GM18867 (cell line): ENCODE data around the gene ERGIC2.
A peak's percentile ranks its signal among the peaks of the same experiment; 100 is the strongest.
"Not testable (repeated sequence)": the region's sequence is repeated elsewhere in the genome, so short reads cannot be mapped to it uniquely, and the experiment has no call there.

Experiments
- ATAC-seq: cut with Tn5 transposase; IDR thresholded peaks from one replicate; pipeline ENCODE4 v1.9.1; 2021; ENCODE audit warnings: mild to moderate bottlenecking, moderate library complexity; ENCODE audit not compliant: unreplicated experiment

Gene ERGIC2

GRCh38 chr12:29380536-29381523 lies at the start of gene ERGIC2:
TSS of gene ERGIC2 (minus strand) at chr12:29381172. CDS start at chr12:29371633, 9,539 bp downstream.
- peak; percentile 96 for ATAC-seq

- ATAC-seq: no peak
Measured at GRCh38 chr12:29430716-29431044, 49.7 kb upstream of the ERGIC2 start.

- ATAC-seq: no peak
Measured at GRCh38 chr12:29429999-29430715, 49.2 kb upstream of the ERGIC2 start.

- no peak for ATAC-seq
Measured at GRCh38 chr12:29428633-29429032, 47.7 kb upstream of the ERGIC2 start.

GRCh38 chr12:29427964-29428363 lies 47.0 kb upstream of the ERGIC2 start:
- peak; percentile 99 for ATAC-seq

GRCh38 chr12:29426498-29426897 lies 45.5 kb upstream of the ERGIC2 start:
- no peak for ATAC-seq

- ATAC-seq: no peak
Measured at GRCh38 chr12:29425722-29426121, 44.8 kb upstream of the ERGIC2 start.

- ATAC-seq: no peak
Measured at GRCh38 chr12:29416748-29417147, 35.8 kb upstream of the ERGIC2 start.

GRCh38 chr12:29415111-29415510 lies 34.1 kb upstream of the ERGIC2 start:
- ATAC-seq: no peak

- no peak for ATAC-seq
Measured at GRCh38 chr12:29414368-29414767, 33.4 kb upstream of the ERGIC2 start.

GRCh38 chr12:29405561-29405960 lies 24.6 kb upstream of the ERGIC2 start:
- no peak for ATAC-seq

GRCh38 chr12:29403991-29404390 lies 23.0 kb upstream of the ERGIC2 start:
- ATAC-seq: no peak

GRCh38 chr12:29402437-29402836 lies 21.5 kb upstream of the ERGIC2 start:
- no peak for ATAC-seq

- peak; percentile 74 for ATAC-seq
Measured at GRCh38 chr12:29398495-29398894, 17.5 kb upstream of the ERGIC2 start.

- no peak for ATAC-seq
Measured at GRCh38 chr12:29396774-29397173, 15.8 kb upstream of the ERGIC2 start.

GRCh38 chr12:29395356-29395755 lies 14.4 kb upstream of the ERGIC2 start:
- no peak for ATAC-seq

- ATAC-seq: not testable (repeated sequence)
Measured at GRCh38 chr12:29390419-29390818, 9.4 kb upstream of the ERGIC2 start.

GRCh38 chr12:29389295-29389919 lies 8.4 kb upstream of the ERGIC2 start:
- ATAC-seq: no peak

- not testable (repeated sequence) for ATAC-seq
Measured at GRCh38 chr12:29386084-29386680, 5.2 kb upstream of the ERGIC2 start.

- ATAC-seq: not testable (repeated sequence)
Measured at GRCh38 chr12:29385194-29385593, 4.2 kb upstream of the ERGIC2 start.

GRCh38 chr12:29382251-29382650 lies 1.3 kb upstream of the ERGIC2 start:
- ATAC-seq: no peak
